ENCODE results near the gene ATN1.
A peak's percentile ranks its signal among the peaks of the same experiment; 100 is the strongest.

Gene ATN1

DNA sequence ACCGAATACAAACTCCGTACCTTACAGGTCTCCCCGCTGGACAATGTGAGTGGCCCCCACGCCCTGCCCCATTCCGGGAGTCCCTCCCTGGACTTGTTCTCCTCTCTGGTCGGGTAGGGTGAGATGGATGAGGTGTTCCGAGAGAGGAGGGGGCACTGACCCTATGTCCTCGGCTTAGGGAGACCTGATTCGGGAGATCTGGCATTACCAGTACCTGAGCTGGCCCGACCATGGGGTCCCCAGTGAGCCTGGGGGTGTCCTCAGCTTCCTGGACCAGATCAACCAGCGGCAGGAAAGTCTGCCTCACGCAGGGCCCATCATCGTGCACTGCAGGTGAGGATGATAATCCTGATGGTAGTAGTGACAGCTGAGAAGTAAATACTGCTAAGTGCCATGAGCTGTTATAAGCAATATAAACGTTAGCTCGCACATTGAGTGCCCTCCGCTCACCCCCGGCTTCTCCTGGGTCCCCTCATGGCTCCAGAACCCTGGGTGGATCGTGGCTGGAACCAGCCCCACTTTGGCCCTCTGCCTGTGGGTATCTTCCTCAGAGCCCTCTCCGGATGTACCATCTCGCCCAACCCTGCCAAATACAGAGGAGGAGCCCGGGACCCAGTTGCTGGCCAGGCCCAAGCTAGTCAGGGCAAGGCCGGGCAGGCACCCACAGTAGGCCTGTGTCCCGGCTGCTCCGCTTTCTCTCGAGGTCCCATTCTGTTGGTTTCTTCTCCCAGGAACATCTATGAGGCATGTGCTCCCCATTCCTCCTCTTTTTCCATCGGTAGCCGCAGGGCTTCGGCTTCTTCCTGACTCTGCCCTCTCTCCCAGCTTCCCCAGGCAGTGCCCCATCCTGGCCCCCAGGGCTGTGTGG is 30.2 kb downstream of the ATN1 start:
- DNase-seq (ENCODE audit: low spot score), result no peak

DNA sequence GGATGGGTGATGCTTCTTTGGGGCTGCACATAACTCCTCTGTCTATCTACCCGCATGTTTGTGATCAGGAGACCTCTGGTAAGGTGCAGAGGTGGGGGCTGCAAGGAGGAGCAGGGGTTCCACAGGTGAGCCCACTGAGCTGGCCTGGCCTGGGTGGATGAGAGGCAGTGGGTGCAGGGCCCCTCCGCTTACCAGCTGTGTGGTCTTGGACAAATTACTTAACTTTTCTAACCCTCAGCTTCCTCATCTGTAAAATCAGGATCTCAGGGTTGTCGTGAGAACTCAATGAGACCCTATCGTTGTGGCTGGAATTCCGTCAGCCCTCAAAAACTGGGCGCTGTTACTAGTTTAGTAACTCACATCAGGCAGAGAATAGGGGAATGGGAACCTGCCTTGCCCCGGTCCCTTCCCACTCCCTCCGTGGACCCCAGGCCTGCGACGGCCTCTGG is 30.9 kb downstream of the ATN1 start:
- no peak for DNase-seq (ENCODE audit: low spot score)

DNA sequence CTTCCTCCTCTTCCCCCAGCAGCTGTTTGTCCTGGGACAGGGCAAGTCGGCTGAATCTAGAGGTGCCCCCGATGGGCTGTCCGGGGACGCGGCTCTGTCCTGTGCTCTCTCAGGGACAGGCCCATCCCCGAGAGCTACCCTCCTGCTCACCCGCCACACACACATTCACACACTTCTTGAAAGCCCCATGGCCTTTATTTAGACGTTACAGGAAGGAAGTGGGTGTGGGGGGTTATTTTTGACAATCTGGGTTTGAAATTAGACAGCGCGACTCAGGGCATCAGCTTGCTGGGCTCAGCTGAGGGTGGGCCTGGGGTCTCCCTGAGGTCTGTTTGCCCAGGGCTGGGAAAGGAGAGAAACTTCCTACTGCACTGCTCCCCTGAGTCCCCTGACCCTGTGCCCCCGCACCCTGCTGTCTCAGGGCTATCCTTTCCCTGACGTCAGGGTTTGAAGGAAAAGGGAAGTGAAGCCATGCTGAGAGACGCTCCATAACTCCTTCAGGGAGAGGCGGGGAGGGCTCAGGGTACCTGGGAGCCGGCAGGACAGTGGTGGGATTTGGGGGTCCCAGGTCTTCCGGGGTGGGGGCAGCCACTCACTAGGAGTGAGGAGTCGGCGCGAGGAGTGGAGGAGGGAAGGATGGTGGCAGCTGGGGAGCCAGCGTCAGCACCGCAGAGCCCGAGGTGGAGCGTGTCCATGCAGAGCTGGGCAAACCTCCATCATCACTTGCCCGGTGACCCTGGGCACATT is 31.5 kb downstream of the ATN1 start:
- DNase-seq (ENCODE audit: low spot score), result no peak

DNA sequence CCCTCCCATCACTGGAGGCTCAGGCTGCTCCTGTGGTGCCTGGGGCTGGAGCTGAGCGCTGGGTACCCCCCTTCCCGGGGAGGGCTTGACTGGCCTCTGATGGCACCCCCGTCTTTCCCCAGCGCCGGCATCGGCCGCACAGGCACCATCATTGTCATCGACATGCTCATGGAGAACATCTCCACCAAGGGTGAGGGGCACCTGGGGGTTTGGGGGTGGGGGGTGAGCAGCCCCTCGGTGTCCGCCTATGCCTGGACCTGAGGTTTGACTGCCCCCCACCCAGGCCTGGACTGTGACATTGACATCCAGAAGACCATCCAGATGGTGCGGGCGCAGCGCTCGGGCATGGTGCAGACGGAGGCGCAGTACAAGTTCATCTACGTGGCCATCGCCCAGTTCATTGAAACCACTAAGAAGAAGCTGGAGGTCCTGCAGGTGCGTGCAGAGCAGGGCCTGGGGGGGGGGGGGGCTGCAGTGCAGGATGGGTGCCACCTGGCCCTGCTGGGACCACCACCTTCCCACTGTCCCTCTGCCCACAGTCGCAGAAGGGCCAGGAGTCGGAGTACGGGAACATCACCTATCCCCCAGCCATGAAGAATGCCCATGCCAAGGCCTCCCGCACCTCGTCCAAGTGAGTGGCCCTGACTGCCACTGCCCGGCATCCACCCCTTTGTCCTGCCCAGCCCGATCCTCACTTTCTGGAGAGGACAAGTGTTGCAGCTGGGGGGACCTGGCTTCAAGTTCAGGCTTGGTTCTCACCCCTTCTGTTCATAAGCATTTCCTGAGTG is 32.2 kb downstream of the ATN1 start:
- no peak for DNase-seq (ENCODE audit: low spot score)

DNA sequence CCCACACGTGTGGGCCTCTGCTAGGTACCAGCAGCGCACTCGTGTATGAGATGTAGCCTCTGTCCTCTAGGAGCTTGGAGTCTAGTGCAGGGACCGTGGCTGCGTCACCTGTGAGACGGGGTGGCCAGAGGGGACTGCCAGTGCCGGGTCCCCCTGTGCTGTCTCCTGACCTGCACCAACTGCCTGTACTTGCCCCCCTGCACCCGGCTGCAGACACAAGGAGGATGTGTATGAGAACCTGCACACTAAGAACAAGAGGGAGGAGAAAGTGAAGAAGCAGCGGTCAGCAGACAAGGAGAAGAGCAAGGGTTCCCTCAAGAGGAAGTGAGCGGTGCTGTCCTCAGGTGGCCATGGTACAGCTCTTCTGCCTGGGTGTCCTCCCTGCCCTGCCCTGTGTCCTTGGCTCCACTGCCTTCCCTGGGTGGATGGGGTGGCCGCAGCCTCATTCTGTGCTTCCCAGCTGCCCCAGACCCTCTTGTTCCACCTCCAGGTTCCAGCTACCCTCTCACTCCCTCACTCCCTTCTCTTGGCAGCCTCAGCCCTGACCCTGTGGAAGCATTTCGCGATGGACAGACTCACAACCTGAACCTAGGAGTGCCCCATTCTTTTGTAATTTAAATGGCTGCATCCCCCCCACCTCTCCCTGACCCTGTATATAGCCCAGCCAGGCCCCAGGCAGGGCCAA is 33.0 kb downstream of the ATN1 start:
- peak; percentile 18 for DNase-seq (ENCODE audit: low spot score)

DNA sequence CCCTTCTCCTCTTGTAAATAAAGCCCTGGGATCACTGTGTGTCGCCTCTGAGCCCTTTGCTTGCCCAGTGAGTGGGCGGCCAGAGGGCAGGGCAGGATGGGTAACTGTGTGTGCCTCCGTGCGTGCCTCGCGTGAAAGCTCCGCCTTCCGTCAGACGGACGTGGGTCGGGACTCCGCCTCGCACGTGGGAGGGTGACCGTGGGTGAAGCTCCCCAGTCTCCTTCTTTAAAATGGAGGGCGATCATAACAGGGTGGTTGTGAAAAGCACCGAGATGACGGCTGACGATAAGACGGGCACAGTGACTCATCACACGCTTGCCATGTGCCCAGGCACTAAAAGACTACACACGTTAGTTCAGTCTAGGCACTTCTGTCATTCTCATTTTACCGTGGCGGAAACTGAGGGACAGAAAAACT is 33.5 kb downstream of the ATN1 start:
- DNase-seq (ENCODE audit: low spot score), result peak; percentile 69

DNA sequence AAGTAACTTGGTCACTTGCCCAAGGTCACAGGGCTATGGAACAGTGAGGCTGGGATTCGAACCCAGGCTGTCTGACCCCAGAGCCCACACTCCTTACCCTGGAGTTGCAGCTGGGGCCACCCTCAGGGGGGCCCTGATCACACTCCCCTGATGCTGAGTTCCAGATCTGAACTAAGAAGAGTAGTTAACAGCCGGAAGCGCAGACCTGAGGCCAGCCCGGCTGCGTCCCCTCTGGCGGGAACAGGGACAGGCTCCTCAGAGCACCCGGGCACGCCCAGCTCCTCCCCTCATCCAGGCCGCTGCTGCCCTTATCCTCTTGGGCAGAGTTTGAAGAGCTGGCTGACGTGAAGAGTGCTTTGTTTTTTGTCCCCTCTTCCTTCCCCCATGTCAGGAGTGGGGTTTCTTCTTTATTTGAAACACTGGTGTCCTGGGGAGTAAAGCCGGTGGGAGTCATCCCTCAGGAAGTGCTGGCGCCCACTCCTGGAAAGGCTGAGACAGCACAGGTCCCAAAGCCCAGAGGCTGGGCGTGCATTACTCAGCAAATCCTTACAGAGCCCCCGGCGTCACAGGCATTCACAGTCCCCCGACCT is 34.0 kb downstream of the ATN1 start:
- DNase-seq (ENCODE audit: low spot score), result peak; percentile 76

DNA sequence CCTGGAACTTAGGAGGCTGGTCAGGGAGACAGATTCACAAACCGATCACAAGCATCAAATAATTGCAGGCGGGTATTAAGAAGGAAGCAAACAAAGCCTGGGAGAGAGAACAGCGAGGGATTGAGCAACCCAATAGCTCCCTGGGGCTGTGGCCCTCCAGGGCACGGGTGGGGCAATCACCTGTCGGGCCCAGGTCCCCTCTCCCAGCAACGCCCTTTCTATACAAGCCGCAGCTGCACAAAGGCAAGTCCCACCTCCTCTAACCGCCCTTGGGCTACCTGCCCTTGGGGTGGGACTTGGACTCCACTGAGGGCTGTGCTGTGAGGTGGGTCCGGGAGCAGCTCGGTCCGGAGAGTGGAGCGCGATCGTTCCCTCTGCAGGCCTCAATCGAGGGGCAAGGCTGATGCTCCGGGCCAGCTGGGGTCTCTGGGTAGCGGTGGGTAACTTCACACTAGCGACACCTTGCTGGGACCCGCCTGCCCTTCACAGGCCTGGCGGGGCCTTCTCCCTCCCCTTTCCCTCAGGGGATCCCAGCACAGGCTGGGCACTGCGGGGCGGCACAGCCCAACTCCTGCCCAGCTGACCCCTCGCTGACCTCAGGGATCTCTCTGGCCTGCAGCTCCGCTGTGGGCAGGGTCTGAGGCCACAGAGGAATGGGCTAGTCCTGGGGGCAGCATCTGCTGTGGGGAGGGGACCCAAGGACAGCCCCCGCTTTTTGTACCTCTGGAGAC is 34.7 kb downstream of the ATN1 start:
- no peak for DNase-seq (ENCODE audit: low spot score)

DNA sequence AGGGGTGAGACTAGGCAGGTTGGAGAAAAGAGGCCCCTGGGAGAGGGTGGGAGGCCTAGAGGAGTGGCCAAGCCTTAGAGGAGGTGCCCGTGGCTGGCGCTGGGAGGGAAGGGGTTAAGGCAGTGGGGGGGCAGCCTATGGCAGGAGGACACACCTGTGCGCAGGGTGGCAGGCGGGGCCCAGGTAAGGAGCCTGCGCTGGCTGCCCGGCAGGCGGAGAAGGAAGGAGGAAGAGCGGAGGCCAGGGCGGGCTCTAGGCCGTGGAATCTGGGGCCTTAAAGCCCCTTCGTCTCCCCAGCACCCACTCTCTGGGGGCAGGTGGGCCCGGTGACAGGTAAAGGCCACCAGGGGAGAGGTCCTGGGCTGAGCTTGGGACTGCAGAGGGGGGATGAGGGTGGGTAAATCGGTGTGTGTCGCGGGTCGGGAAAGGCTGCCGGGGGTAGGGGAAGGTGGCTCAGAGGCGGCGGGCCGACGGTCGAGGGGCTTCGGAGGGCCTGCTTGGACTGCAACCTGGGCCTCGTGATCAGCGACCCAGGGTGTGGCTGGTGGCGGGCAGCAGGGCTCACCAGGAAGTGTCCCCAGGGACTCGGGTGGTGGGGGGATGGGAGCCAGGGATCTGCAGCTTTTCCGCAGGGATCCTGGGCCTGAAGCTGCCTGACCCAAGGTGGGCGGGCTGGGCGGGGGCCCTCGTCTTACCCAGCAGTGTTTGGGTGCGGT is 35.4 kb downstream of the ATN1 start:
- DNase-seq (ENCODE audit: low spot score), result no peak

DNA sequence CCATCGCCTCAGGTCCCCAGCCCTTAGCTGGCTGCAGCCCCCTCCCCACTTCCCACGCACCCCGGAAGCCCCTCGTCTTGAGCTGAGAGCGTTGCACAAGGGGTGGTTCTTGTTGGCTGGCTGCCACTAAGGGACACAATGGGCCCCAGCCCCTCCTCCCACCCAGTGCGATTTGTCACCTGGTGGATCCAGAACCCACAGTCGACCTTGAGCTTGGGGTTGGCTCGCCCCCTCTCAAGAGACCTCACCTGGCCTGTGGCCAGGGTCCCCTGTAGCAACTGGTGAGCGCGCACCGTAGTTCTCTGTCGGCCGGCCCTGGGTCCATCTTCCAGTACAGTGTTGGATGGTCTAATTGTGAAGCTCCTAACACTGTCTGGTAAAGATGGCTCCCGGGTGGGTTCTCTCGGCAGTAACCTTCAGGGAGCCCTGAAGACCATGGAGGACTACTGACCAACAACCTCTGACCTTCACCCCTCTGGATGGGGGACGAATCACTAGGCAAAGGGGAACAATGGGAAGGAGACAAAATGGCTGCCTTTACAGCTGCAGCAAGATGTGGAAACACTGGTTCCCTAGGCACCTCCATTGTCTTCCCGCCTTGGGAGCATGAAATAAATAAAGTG is 36.1 kb downstream of the ATN1 start:
- no peak for DNase-seq (ENCODE audit: low spot score)

DNA sequence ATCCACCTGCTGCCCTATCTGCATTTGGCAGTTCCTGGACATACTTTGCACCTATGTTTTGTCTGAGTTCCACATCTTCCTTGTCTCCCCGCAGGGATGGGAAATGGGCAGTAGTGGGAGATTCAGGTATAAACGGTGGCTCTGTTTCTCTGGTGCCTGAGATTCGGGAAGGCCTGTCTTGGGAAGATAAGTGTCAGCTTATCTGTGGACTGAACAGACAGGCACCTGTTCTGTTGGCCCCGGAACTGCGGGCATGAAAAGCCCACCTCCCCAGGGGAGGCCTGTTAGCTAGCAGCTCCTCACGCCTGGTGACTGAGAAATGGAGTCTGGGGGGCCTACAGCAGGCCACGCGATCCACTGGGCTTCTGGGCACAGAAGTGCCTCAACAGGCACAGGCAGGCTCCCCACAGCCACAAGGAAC is 36.9 kb downstream of the ATN1 start:
- no peak for DNase-seq (ENCODE audit: low spot score)

DNA sequence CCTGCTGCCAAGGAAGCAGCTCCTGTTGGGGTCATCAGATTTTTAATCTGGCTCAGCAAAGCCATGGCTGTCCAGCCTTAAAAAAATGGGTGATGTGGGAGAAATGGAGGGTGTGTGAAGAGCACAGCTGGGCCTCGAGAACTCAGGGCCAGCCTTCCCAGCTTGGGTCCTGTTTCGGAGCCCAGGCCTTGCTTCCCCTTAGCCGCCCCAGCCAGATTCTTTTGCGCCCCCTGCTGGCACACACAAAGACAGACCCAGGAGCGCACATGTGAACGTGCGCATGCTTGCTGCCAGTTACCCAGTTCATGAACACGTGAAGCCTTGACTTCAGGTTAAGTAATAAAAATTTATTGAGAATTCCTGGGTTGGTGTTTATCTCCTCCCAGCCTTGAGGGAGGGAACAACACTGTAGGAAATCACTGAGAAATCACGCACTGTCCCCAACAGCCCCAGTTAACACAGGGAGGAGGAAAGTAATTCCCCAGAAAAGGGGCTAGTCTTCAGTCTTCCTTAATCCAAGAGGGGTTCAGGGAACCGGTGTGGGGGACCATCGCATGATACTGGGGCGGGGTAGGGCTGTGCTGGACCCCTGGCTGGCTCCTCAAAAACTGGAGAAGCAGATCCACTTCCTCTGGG is 37.4 kb downstream of the ATN1 start:
- peak; percentile 66 for DNase-seq (ENCODE audit: low spot score)

DNA sequence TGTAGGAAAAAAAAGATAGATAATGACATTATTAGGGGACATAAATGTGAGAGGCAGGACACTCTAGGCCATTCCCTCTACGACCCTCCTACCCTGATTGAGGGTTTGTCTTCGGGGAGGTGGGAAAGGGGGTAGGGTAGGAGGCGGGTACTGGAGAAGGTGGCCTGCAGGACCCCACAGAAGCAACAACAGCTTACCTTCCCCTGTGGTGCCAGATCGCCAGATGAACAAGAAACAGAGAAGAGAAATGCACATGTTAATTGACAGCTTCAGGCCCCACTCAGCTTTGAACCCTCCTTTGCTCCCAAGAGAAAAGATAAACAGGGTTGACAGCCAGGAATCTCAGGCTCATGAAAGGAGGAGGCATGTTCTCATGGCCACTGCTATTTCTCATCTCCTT is 38.0 kb downstream of the ATN1 start:
- no peak for DNase-seq (ENCODE audit: low spot score)

DNA sequence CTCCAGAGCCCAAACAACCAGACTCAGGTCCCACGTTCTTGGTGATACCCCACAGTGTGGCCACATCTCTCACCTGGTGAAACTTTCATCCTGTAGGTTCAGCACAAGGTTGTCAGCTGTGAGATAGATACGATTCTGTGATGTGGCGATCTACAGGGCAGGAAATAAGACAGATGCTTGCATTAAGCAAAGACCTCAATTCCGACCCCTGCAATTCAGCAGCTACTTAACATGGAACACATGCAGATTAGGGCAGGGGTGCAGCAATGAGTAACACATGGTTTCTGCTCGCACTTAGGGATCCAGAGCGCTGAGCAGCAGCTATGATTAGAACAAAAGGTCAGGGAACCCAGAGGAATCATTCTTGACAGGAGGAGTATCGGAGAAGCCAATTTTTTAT is 38.6 kb downstream of the ATN1 start:
- no peak for DNase-seq (ENCODE audit: low spot score)

DNA sequence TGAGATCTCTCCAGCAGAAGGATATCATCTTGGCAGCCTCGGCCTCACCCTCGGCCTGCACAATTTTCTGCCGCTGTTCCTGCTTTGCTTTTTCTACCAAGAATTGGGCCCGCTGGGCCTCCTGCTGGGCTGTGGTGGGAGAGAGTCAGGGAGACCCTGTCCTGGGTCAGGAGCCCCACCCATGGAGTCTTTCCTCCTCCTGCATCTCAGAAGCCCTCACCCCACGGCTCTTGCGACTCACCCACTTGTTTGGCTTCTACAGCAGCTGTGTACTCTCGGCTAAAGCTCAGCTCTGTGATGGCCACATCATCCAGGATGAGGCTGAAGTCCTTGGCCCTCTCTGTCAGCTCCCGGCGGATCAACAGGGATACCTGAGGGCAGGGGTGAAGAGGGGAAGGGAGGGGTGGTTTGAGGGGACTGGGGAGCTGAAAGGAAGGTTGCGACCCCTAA is 39.9 kb downstream of the ATN1 start:
- no peak for DNase-seq (ENCODE audit: low spot score)

DNA sequence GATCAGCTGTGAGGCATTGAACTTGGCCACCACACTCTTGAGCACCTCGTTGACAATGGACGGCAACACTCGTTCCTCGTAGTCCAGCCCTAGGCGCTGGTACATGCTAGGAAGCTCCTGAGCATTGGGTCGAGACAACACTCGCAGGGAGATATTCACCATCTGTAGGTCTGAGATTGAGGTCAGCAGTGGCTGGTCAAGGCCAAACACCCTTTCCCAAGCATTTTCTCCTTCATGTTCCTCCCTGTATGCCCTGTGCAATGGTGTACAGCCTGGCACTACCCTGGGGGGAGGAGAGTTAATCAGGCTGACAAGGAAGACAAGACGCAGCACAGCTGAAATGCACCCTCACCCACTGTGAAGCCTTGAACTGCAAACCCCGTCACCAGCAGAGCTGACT is 40.7 kb downstream of the ATN1 start:
- no peak for DNase-seq (ENCODE audit: low spot score)

DNA sequence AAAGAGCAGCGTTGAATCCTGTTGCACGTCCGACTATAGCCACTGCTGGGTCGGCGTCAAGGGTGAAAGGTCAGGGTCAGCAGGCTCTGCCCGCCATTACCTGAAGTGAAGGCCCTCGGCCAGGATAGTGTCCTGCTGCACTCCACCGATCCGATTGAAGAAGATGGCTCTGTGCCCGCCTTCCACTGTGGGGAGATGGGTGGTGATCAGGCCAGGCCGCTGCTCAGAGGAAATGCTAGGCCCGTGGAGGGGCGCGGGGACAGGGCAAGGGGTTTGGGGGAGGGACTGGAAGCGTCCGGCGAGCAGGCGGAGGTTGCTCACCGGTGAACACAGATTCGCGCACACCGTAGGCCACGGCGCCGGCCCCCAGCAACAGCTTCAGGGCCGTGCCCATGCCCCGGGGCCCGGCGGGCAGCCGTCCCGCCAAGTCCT is 42.4 kb downstream of the ATN1 start:
- no peak for DNase-seq (ENCODE audit: low spot score)

DNA sequence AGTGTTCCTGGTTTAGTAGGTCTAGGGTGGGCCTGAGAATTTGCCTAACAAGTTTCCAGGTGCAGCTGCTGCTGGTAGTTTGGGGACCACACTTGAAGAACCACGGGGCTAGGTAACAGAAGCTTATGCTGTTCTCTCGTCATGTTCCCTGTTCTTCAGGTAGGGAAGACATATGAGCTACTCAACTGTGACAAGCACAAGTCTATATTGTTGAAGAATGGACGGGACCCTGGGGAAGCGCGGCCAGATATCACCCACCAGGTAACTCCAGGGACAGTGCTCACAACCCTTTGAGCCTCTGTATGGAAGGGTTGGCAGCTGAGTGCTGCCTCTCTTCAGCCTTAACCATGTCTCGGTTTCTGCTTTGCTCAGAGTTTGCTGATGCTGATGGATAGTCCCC is 46.4 kb downstream of the ATN1 start:
- DNase-seq (ENCODE audit: low spot score), result no peak
